Activated T-helper 1 cell treated with anti-CD3 and anti-CD28 coated beads, Interleukin-2, amount 50 U/mL, for 16 hours (primary cell): ENCODE data around the gene KRT82.

Experiments used
- DNase-seq, 2 donors: peaks; one replicate each; pipeline ENCODE4 v3.0.0-alpha.2; 2020; ENCODE audit warnings: low read depth in 1 of 2, low spot score in 1 of 2

KRT82 gene

GRCh38 chr12:52436000-52436827, 30.1 kb upstream of the KRT82 start:
- DNase-seq, result no peak

- DNase-seq, result no peak
Measured at GRCh38 chr12:52435659-52435999, 29.5 kb upstream of the KRT82 start.

- no peak for DNase-seq
Measured at GRCh38 chr12:52434760-52435530, 28.8 kb upstream of the KRT82 start.

- no peak for DNase-seq
Measured at GRCh38 chr12:52434081-52434733, 28.1 kb upstream of the KRT82 start, which contains the start of gene KRT75. Gene KRT75 (minus strand): TSS chr12:52434371. CDS start chr12:52434304, 67 bp downstream.

GRCh38 chr12:52433501-52434080, 27.5 kb upstream of the KRT82 start:
- no peak for DNase-seq

GRCh38 chr12:52432559-52433207, 26.5 kb upstream of the KRT82 start:
- DNase-seq, result no peak

- DNase-seq, result no peak
Measured at GRCh38 chr12:52428121-52428520, 22.0 kb upstream of the KRT82 start.

- DNase-seq, result no peak
Measured at GRCh38 chr12:52427083-52427482, 20.9 kb upstream of the KRT82 start.

- no peak for DNase-seq
Measured at GRCh38 chr12:52426034-52426433, 19.9 kb upstream of the KRT82 start.

- DNase-seq, result no peak
Measured at GRCh38 chr12:52425466-52425865, 19.3 kb upstream of the KRT82 start.

GRCh38 chr12:52423661-52424500, 17.7 kb upstream of the KRT82 start:
- DNase-seq, result no peak

GRCh38 chr12:52423035-52423434, 16.9 kb upstream of the KRT82 start:
- DNase-seq, result no peak

- DNase-seq, result no peak
Measured at GRCh38 chr12:52419656-52420055, 13.5 kb upstream of the KRT82 start.

- DNase-seq, result no peak
Measured at GRCh38 chr12:52418576-52419110, 12.5 kb upstream of the KRT82 start.

GRCh38 chr12:52417740-52418139, 11.6 kb upstream of the KRT82 start:
- DNase-seq, result no peak

GRCh38 chr12:52416795-52417194, 10.7 kb upstream of the KRT82 start:
- DNase-seq, result no peak

- no peak for DNase-seq
Measured at GRCh38 chr12:52415870-52416750, 10.0 kb upstream of the KRT82 start.

GRCh38 chr12:52414936-52415335, 8.8 kb upstream of the KRT82 start:
- DNase-seq, result no peak

- no peak for DNase-seq
Measured at GRCh38 chr12:52413782-52414345, 7.7 kb upstream of the KRT82 start.
